Stomach (tissue), 4 donors: ENCODE measurements around the gene LIN7A.

Experiments
- CTCF ChIP-seq, 7 experiments: fragments of 450-650 bp in 4 of 7; fragments of 200-600 bp in 3 of 7; sonication (generic) in 3 of 7; IDR thresholded peaks; one replicate each; pipeline ENCODE4 v1.5.1; 2016 to 2019; ENCODE audit warnings: antibody characterized with exemption in 7 of 7, control low read depth in 2 of 7, mild to moderate bottlenecking in 1 of 7
- EP300 ChIP-seq: sonication (generic); formaldehyde crosslinking; IDR thresholded peaks from one replicate; pipeline ENCODE4 v1.6.1; 2017; ENCODE audit warnings: antibody characterized with exemption
- POLR2A ChIP-seq, 4 donors: fragments of 450-650 bp; IDR thresholded peaks; one replicate each; pipeline ENCODE4 v1.6.1; 2016; ENCODE audit warnings: antibody characterized with exemption in 4 of 4, control low read depth in 2 of 4, mild to moderate bottlenecking in 1 of 4, moderate library complexity in 1 of 4
- POLR2AphosphoS5 ChIP-seq, 3 donors: sonication (generic); formaldehyde crosslinking; IDR thresholded peaks; one replicate each; pipeline ENCODE4 v1.6.1; 2016; ENCODE audit warnings: antibody characterized with exemption in 3 of 3

GRCh38 chr12:80868576-80868975 is 69.2 kb downstream of the LIN7A start:
- TF ChIP-seq CTCF (IDR thresholded peaks at IDR 0.05) = no peak
- TF ChIP-seq POLR2AphosphoS5 (IDR thresholded peaks at IDR 0.05) = no peak
- no peak for TF ChIP-seq POLR2A (IDR thresholded peaks at IDR 0.05)
- TF ChIP-seq EP300 = no peak
